Astrocyte (in vitro differentiated cells and primary cell): ENCODE results near the gene HSP90AA1. TPM values are rescaled to one million over a fixed set of nuclear protein-coding genes. Genes with fewer than 3 reads are reported as not detected.

Experiments
- DNase-seq: peaks from one replicate; pipeline ENCODE4 v3.0.0-alpha.2; 2010; ENCODE audit warnings: low read depth
- FAIRE-seq: peaks from 2 replicates; lab custom pipeline; 2011; peaks lifted over from hg19 to GRCh38; lab: Jason Lieb, UNC
- H2AFZ ChIP-seq: 2 replicates; pipeline ENCODE4 v1.6.0; 2012; ENCODE audit warnings: low read depth, low read length, inconsistent platforms
- H3K27ac ChIP-seq: 2 replicates; pipeline ENCODE4 v1.5.1; 2011; ENCODE audit warnings: low read depth, low read length, inconsistent platforms
- H3K27me3 ChIP-seq: 2 replicates; pipeline ENCODE4 v1.6.0; 2011; ENCODE audit warnings: low read length, inconsistent platforms; ENCODE audit not compliant: insufficient read depth
- H3K36me3 ChIP-seq: 2 replicates; pipeline ENCODE4 v1.5.1; 2011; ENCODE audit warnings: low read length, inconsistent platforms; ENCODE audit not compliant: insufficient read depth
- H3K4me1 ChIP-seq: 2 replicates; pipeline ENCODE4 v1.5.1; 2011; ENCODE audit warnings: low read length, inconsistent platforms; ENCODE audit not compliant: insufficient read depth
- H3K4me2 ChIP-seq: 2 replicates; pipeline ENCODE4 v1.6.0; 2012; ENCODE audit warnings: low read length, inconsistent platforms
- H3K4me3 ChIP-seq: 2 replicates; pipeline ENCODE4 v1.5.1; 2011; ENCODE audit warnings: low read depth, mild to moderate bottlenecking, low read length, inconsistent platforms; ENCODE audit not compliant: insufficient read depth
- H3K79me2 ChIP-seq: 2 replicates; pipeline ENCODE4 v1.6.0; 2012; ENCODE audit warnings: mild to moderate bottlenecking, low read length, inconsistent platforms; ENCODE audit not compliant: insufficient read depth
- H3K9ac ChIP-seq: 2 replicates; pipeline ENCODE4 v1.6.0; 2012; ENCODE audit warnings: mild to moderate bottlenecking, low read length, inconsistent platforms
- H3K9me3 ChIP-seq: 2 replicates; pipeline ENCODE4 v1.5.1; 2012; ENCODE audit warnings: low read depth, mild to moderate bottlenecking, low read length, inconsistent platforms; ENCODE audit not compliant: insufficient read depth
- H4K20me1 ChIP-seq: 2 replicates; pipeline ENCODE4 v1.6.0; 2012; ENCODE audit warnings: low read length, inconsistent platforms; ENCODE audit not compliant: insufficient read depth
- H3K27ac Mint-ChIP-seq: one replicate; pipeline ENCODE4 v1.8.0; 2021; ENCODE audit warnings: mild to moderate bottlenecking, mixed read lengths; ENCODE audit not compliant: unreplicated experiment
- H3K27me3 Mint-ChIP-seq: one replicate; pipeline ENCODE4 v1.8.0; 2021; ENCODE audit warnings: low read depth, mixed read lengths; ENCODE audit not compliant: unreplicated experiment
- H3K36me3 Mint-ChIP-seq: one replicate; pipeline ENCODE4 v1.8.0; 2021; ENCODE audit warnings: low read depth, mixed read lengths; ENCODE audit not compliant: unreplicated experiment
- H3K4me1 Mint-ChIP-seq: one replicate; pipeline ENCODE4 v1.8.0; 2021; ENCODE audit warnings: low read depth, mixed read lengths; ENCODE audit not compliant: unreplicated experiment
- H3K4me3 Mint-ChIP-seq: one replicate; pipeline ENCODE4 v1.8.0; 2021; ENCODE audit warnings: mild to moderate bottlenecking, moderate library complexity, mixed read lengths; ENCODE audit not compliant: unreplicated experiment
- H3K9me3 Mint-ChIP-seq: one replicate; pipeline ENCODE4 v1.8.0; 2021; ENCODE audit warnings: mild to moderate bottlenecking, mixed read lengths; ENCODE audit not compliant: unreplicated experiment
- CTCF ChIP-seq: IDR thresholded peaks from 2 replicates; pipeline ENCODE4 v1.5.1; 2011; ENCODE audit warnings: low read depth, mild to moderate bottlenecking, inconsistent platforms, low read length, moderate library complexity; ENCODE audit not compliant: insufficient read depth
- EZH2 ChIP-seq: IDR thresholded peaks from 2 replicates; pipeline ENCODE4 v1.6.1; 2012; ENCODE audit warnings: mild to moderate bottlenecking, low read length, inconsistent platforms; ENCODE audit not compliant: insufficient read depth
- total RNA-seq: library from RNA; stranded (reverse); gene quantifications from 2 replicates; pipeline ENCODE4 v1.2.1, GENCODE V29; 2021

The HSP90AA1 gene
- total RNA-seq, 1 donor from 2014 or later = 428 TPM

GRCh38 chr14:102063808-102064429, 22.9 kb downstream of the HSP90AA1 start:
- no peak for FAIRE-seq
- no peak overlapping the region for H3K4me2 ChIP-seq
- no peak overlapping the region for H3K4me3 Mint-ChIP-seq

GRCh38 chr14:102063109-102063807, 23.6 kb downstream of the HSP90AA1 start:
- Mint-ChIP-seq H3K27me3 (peaks cover 5% of the 10 kb centered on the region), H3K36me3 (no peaks in the 10 kb centered on the region), H3K9me3 (no peaks in the 10 kb centered on the region), H3K27ac (no peak overlapping the region), H3K4me1 (peaks cover under 1% of the 10 kb centered on the region), H3K4me3 (no peak overlapping the region)
- Histone ChIP-seq H3K79me2 (no peaks in the 10 kb centered on the region), H3K9ac (no peak overlapping the region), H3K27me3 (no peaks in the 10 kb centered on the region), H3K4me3 (no peak overlapping the region), H2AFZ (no peak overlapping the region), H3K27ac (no peak overlapping the region), H3K9me3 (no peaks in the 10 kb centered on the region), H3K4me1 (no peaks in the 10 kb centered on the region), H3K4me2 (no peak overlapping the region), H3K36me3 (no peaks in the 10 kb centered on the region), H4K20me1 (no peaks in the 10 kb centered on the region)
- DNase-seq (peak; percentile 78), FAIRE-seq (peak; percentile 32)
- TF ChIP-seq EZH2 (no peak), CTCF (peak; percentile 47)

More at GRCh38 chr14:102063808-102064429, 22.9 kb downstream of the HSP90AA1 start:
- H3K27me3 ChIP-seq = no peaks in the 10 kb centered on the region
- no peak overlapping the region for H3K9ac ChIP-seq
- H3K27ac Mint-ChIP-seq = no peak overlapping the region
- H4K20me1 ChIP-seq = no peaks in the 10 kb centered on the region
- no peaks in the 10 kb centered on the region for H3K9me3 Mint-ChIP-seq
- H3K4me3 ChIP-seq = no peak overlapping the region
- H3K36me3 ChIP-seq = no peaks in the 10 kb centered on the region
- H3K4me1 ChIP-seq = no peaks in the 10 kb centered on the region
- no peaks in the 10 kb centered on the region for H3K9me3 ChIP-seq
- H3K36me3 Mint-ChIP-seq = no peaks in the 10 kb centered on the region
- peak overlapping the region; percentile 16 for H2AFZ ChIP-seq
- DNase-seq = no peak
- H3K27ac ChIP-seq = no peak overlapping the region
- no peaks in the 10 kb centered on the region for H3K79me2 ChIP-seq
- H3K27me3 Mint-ChIP-seq = peaks cover 5% of the 10 kb centered on the region
- TF ChIP-seq CTCF = no peak
- TF ChIP-seq EZH2 = no peak
- H3K4me1 Mint-ChIP-seq = no peaks in the 10 kb centered on the region

GRCh38 chr14:102058961-102059360, 27.9 kb downstream of the HSP90AA1 start:
- no peak for DNase-seq
- H3K9me3 ChIP-seq = peaks cover 5% of the 10 kb centered on the region
- no peak overlapping the region for H3K27ac ChIP-seq
- H3K36me3 Mint-ChIP-seq = peaks cover 13% of the 10 kb centered on the region
- no peak overlapping the region for H3K4me2 ChIP-seq
- H3K79me2 ChIP-seq = no peaks in the 10 kb centered on the region
- no peak overlapping the region for H3K4me3 Mint-ChIP-seq
- no peak for FAIRE-seq
- no peaks in the 10 kb centered on the region for H3K27me3 ChIP-seq
- H3K27me3 Mint-ChIP-seq = peaks cover 1% of the 10 kb centered on the region
- H3K9me3 Mint-ChIP-seq = peaks cover 2% of the 10 kb centered on the region
- no peak for TF ChIP-seq EZH2
- no peak for TF ChIP-seq CTCF
- no peak overlapping the region for H3K9ac ChIP-seq
- H3K4me1 Mint-ChIP-seq = peaks cover 18% of the 10 kb centered on the region
- H3K27ac Mint-ChIP-seq = no peak overlapping the region
- H3K4me3 ChIP-seq = no peak overlapping the region
- no peak overlapping the region for H2AFZ ChIP-seq
- H3K4me1 ChIP-seq = peaks cover 14% of the 10 kb centered on the region
- peaks cover 8% of the 10 kb centered on the region for H4K20me1 ChIP-seq
- H3K36me3 ChIP-seq = peaks cover 8% of the 10 kb centered on the region
